ENCODE results near the gene PHYHD1.

- TF ChIP-seq FOXM1 (IDR thresholded peaks at IDR 0.05; ENCODE audit: borderline replicate concordance): no peak
- no peak for TF ChIP-seq SUZ12 (IDR thresholded peaks at IDR 0.05)
- no peak for TF ChIP-seq HDGF (IDR thresholded peaks at IDR 0.05; ENCODE audit: borderline replicate concordance)
- TF ChIP-seq SP1 (IDR thresholded peaks at IDR 0.05): no peak
- no peak for TF ChIP-seq BHLHE40 (IDR thresholded peaks at IDR 0.05; ENCODE audit: borderline replicate concordance)
- no peak for TF ChIP-seq ARNT (IDR thresholded peaks at IDR 0.05)
- TF ChIP-seq, protein P1, sequence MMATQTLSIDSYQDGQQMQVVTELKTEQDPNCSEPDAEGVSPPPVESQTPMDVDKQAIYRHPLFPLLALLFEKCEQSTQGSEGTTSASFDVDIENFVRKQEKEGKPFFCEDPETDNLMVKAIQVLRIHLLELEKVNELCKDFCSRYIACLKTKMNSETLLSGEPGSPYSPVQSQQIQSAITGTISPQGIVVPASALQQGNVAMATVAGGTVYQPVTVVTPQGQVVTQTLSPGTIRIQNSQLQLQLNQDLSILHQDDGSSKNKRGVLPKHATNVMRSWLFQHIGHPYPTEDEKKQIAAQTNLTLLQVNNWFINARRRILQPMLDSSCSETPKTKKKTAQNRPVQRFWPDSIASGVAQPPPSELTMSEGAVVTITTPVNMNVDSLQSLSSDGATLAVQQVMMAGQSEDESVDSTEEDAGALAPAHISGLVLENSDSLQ (IDR thresholded peaks at IDR 0.05): no peak
These were observed 52.2 kb downstream of the PHYHD1 start for GRCh38 chr9:128972956-128973355.

All from HEK293T (cell line).